Peyer's patch (tissue), 4 donors: ENCODE results near the gene ZNF784. TPM values are rescaled to one million over a fixed set of nuclear protein-coding genes. Genes with fewer than 3 reads are reported as not detected.

Experiments
- DNase-seq, 3 donors: peaks; one replicate each; pipeline ENCODE4 v3.0.0-alpha.2; 2017 to 2019
- H3K27ac ChIP-seq, 4 donors: fragments of 200-600 bp; sonication (generic); one replicate each; pipeline ENCODE4 v1.5.1; 2016 to 2019
- H3K27me3 ChIP-seq, 2 donors: fragments of 200-600 bp; sonication (generic); one replicate each; pipeline ENCODE4 v1.5.1; 2019
- H3K36me3 ChIP-seq, 3 donors: fragments of 200-600 bp; sonication (generic); one replicate each; pipeline ENCODE4 v1.5.1; 2016 to 2019
- H3K4me1 ChIP-seq, 4 donors: fragments of 200-600 bp; sonication (generic); one replicate each; pipeline ENCODE4 v1.5.1; 2016 to 2019
- H3K4me3 ChIP-seq, 4 donors: fragments of 200-600 bp; sonication (generic); 1 replicate in 3 of 4; 2 replicates in 1 of 4; pipeline ENCODE4 v1.5.1; 2016 to 2019; ENCODE audit warnings: mild to moderate bottlenecking in 1 of 4
- H3K9me3 ChIP-seq, 4 donors: fragments of 200-600 bp; sonication (generic); one replicate each; pipeline ENCODE4 v1.5.1; 2016 to 2019; ENCODE audit warnings: mild to moderate bottlenecking in 1 of 4
- CTCF ChIP-seq, 6 experiments: fragments of 450-650 bp in 4 of 6; fragments of 200-600 bp in 2 of 6; sonication (generic) in 1 of 6; IDR thresholded peaks; one replicate each; pipeline ENCODE4 v1.5.1; 2017 to 2019; ENCODE audit warnings: antibody characterized with exemption in 6 of 6, mild to moderate bottlenecking in 3 of 6, moderate library complexity in 1 of 6
- POLR2A ChIP-seq, 2 donors: fragments of 450-650 bp; IDR thresholded peaks; one replicate each; pipeline ENCODE4 v1.5.1; 2017; ENCODE audit warnings: antibody characterized with exemption in 2 of 2, mild to moderate bottlenecking in 2 of 2, moderate library complexity in 2 of 2
- total RNA-seq, 4 donors: library from RNA; depleted of rRNA; stranded (reverse); fragments of >200 nt; gene quantifications; one replicate each; pipeline ENCODE4 v1.1.0, GENCODE V29; 2016

The ZNF784 gene
- total RNA-seq, 4 donors from 2014 or later: 6.0 to 18.3 (median 12.3) TPM

GRCh38 chr19:55581145-55581822 lies 43.1 kb downstream of the ZNF784 start:
- Histone ChIP-seq H3K4me3 (peak overlapping the region; percentile 71 to 99 (median 76)), H3K27me3 (no peaks in the 10 kb centered on the region), H3K9me3 (no peaks in the 10 kb centered on the region), H3K27ac (peak overlapping the region; percentile 81 to 89 (median 84)), H3K4me1 (peaks cover 0 to 34% (median 8%) of the 10 kb centered on the region in 4 donors), H3K36me3 (peaks cover 0 to 21% (median 0%) of the 10 kb centered on the region in 3 donors)
- TF ChIP-seq CTCF (IDR thresholded peaks at IDR 0.05) (no peak), POLR2A (IDR thresholded peaks at IDR 0.05) (no peak)
- DNase-seq: no peak

GRCh38 chr19:55580628-55581144 lies 43.7 kb downstream of the ZNF784 start, which contains the start of gene ZNF579:
Gene ZNF579 (minus strand): TSS chr19:55580848. CDS start chr19:55579639, 1,209 bp downstream.
- TF ChIP-seq POLR2A (IDR thresholded peaks at IDR 0.05) (no peak), CTCF (IDR thresholded peaks at IDR 0.05) (no peak)

GRCh38 chr19:55579766-55580621 lies 44.4 kb downstream of the ZNF784 start:
- TF ChIP-seq POLR2A (IDR thresholded peaks at IDR 0.05) (no peak), CTCF (IDR thresholded peaks at IDR 0.05) (no peak)
- peak overlapping the region; percentile 81 to 89 (median 84) for H3K27ac ChIP-seq
- H3K27me3 ChIP-seq: no peaks in the 10 kb centered on the region
- H3K9me3 ChIP-seq: no peaks in the 10 kb centered on the region
- H3K4me3 ChIP-seq: peak overlapping the region; percentile 71 to 99 (median 76)
- DNase-seq: no peak
- peaks cover 0 to 21% (median 0%) of the 10 kb centered on the region in 3 donors for H3K36me3 ChIP-seq
- peaks cover 0 to 25% (median 3%) of the 10 kb centered on the region in 4 donors for H3K4me1 ChIP-seq

More at GRCh38 chr19:55580628-55581144, 43.7 kb downstream of the ZNF784 start, which contains the start of gene ZNF579:
- Histone ChIP-seq H3K4me3 (peak within 1 kb of the TSS; percentile 71 to 99 (median 76)), H3K4me1 (peaks cover 0 to 28% (median 3%) of the 10 kb centered on the region in 4 donors), H3K27me3 (no peaks in the 10 kb centered on the region), H3K9me3 (no peaks in the 10 kb centered on the region), H3K36me3 (peaks cover 0 to 21% (median 0%) of the 10 kb centered on the region in 3 donors), H3K27ac (peak within 1 kb of the TSS; percentile 81 to 89 (median 84))
- peak; percentile 69 to 88 (median 82) for DNase-seq

- no peak overlapping the region for H3K27ac ChIP-seq
- H3K27me3 ChIP-seq: no peaks in the 10 kb centered on the region
- no peaks in the 10 kb centered on the region for H3K9me3 ChIP-seq
- H3K4me1 ChIP-seq: peaks cover 0 to 25% (median 3%) of the 10 kb centered on the region in 4 donors
- no peak for DNase-seq
- peak overlapping the region in 1 of 4 donors; percentile 99 for H3K4me3 ChIP-seq
- TF ChIP-seq POLR2A (IDR thresholded peaks at IDR 0.05): no peak
- no peak for TF ChIP-seq CTCF (IDR thresholded peaks at IDR 0.05)
- peaks cover 0 to 21% (median 0%) of the 10 kb centered on the region in 3 donors for H3K36me3 ChIP-seq
These were observed 45.3 kb downstream of the ZNF784 start for GRCh38 chr19:55578761-55579747.
